Loucy (cell line): ENCODE measurements around the gene TMEM63A.

Experiments
- EZH2phosphoT487 ChIP-seq: fragments of 200-600 bp; IDR thresholded peaks from 2 replicates; pipeline ENCODE4 v1.6.1; 2018; ENCODE audit warnings: antibody characterized with exemption, mild to moderate bottlenecking, moderate library complexity, borderline replicate concordance
- TF ChIP-seq, protein P1 (sequence below): fragments of 200-600 bp; sonication (generic); conservative IDR thresholded peaks from 2 replicates; pipeline ENCODE4 v1.5.1; 2014; ENCODE audit warnings: mild to moderate bottlenecking, antibody characterized with exemption, low read length

DNA sequence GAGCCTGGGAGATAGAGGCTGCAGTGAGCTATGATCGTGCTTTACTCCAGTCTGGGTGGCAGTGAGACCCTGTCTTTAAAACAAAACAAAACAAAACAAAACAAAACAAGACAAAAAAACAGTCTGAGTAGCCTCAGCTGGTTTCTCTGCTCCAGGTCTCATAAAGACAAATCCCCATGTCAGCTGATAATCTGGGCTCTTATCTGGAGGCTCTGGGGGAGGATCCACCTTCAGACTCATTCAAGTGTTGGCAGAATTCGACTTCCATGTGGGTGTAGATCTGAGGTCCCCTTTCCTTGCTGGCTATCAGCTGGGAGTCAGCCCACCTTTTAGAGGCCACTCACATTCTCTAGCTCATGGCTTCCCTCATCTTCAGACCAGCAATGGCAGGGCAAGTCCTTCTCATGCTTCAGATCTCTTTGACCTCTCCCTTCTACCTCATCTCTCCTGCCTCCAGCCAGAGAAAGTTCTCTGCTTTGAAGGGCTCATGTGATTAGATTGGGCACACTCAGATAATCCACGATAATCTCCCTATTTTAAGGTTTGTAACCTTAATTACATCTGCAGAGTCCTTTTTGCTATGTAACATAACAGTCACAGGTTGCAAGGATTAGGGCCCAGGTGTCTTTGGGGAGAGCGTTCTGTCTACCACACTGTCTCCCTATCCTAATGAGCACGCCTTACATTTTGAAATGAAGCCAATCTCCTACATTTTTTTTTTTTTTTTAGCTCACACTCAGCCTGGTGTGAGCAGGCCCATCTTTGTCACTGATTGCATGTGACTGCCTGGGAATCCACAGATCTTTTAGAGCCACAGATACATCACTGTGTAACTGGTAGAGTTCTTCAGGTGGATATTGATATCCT, 49.3 kb upstream of the TMEM63A start:
- TF ChIP-seq, protein P1, sequence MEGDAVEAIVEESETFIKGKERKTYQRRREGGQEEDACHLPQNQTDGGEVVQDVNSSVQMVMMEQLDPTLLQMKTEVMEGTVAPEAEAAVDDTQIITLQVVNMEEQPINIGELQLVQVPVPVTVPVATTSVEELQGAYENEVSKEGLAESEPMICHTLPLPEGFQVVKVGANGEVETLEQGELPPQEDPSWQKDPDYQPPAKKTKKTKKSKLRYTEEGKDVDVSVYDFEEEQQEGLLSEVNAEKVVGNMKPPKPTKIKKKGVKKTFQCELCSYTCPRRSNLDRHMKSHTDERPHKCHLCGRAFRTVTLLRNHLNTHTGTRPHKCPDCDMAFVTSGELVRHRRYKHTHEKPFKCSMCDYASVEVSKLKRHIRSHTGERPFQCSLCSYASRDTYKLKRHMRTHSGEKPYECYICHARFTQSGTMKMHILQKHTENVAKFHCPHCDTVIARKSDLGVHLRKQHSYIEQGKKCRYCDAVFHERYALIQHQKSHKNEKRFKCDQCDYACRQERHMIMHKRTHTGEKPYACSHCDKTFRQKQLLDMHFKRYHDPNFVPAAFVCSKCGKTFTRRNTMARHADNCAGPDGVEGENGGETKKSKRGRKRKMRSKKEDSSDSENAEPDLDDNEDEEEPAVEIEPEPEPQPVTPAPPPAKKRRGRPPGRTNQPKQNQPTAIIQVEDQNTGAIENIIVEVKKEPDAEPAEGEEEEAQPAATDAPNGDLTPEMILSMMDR = no peak
- TF ChIP-seq EZH2phosphoT487 = no peak
